IMR-90 (cell line): ENCODE results near the gene CEP85. TPM values are rescaled to one million over a fixed set of nuclear protein-coding genes. Genes with fewer than 3 reads are reported as not detected.

Experiments used
- ATAC-seq: fragments of 200-7000 bp; cut with Tn5 transposase; 2 replicates; pipeline ENCODE4 v1.9.1; 2020; ENCODE audit warnings: low read depth, mild to moderate bottlenecking, moderate library complexity
- BruUV-seq: library from RNA; stranded (reverse); fragments of 400-500 nt; replicated peaks from 2 replicates; lab custom pipeline; 2021; lab: Mats Ljungman, UMichigan
- CTCF ChIA-PET: fragments of 300-600 bp; formaldehyde crosslinking; extraction: SDS; loops from one replicate; lab custom pipeline; 2021; ENCODE audit warnings: antibody characterized with exemption; lab: Yijun Ruan, JAX
- POLR2A ChIA-PET: fragments of 300-600 bp; sonication (Branson Sonifier 250); formaldehyde crosslinking; loops from one replicate; lab custom pipeline; 2022; ENCODE audit warnings: antibody characterized with exemption; ENCODE audit not compliant: unreplicated experiment; lab: Charles Lee
- DNase-seq: peaks from one replicate; pipeline ENCODE4 v3.0.0; 2013
- H2AFZ ChIP-seq: replicated peaks from 2 replicates; pipeline ENCODE3; 2013; ENCODE audit warnings: low read length, mild to moderate bottlenecking; ENCODE audit not compliant: poor library complexity
- H2AK5ac ChIP-seq: 2 replicates; pipeline ENCODE4 v1.6.1; 2013; ENCODE audit warnings: low read depth, low read length, inconsistent platforms
- H2AK9ac ChIP-seq: replicated peaks from 2 replicates; pipeline ENCODE3; 2013; ENCODE audit warnings: mild to moderate bottlenecking, low read depth, low read length, moderate library complexity; ENCODE audit not compliant: poor library complexity
- H2BK120ac ChIP-seq: 2 replicates; pipeline ENCODE4 v1.6.1; 2013; ENCODE audit warnings: low read depth, low read length, inconsistent platforms
- H2BK15ac ChIP-seq: 3 replicates; pipeline ENCODE4 v1.6.1; 2013; ENCODE audit warnings: low read depth, low read length, inconsistent platforms
- H2BK20ac ChIP-seq: 2 replicates; pipeline ENCODE4 v1.6.1; 2013; ENCODE audit warnings: low read depth, mild to moderate bottlenecking, inconsistent platforms, low read length, moderate library complexity
- H2BK5ac ChIP-seq: 2 replicates; pipeline ENCODE4 v1.6.1; 2013; ENCODE audit warnings: mild to moderate bottlenecking, low read depth, low read length, inconsistent platforms; ENCODE audit not compliant: poor library complexity, severe bottlenecking
- H3K14ac ChIP-seq: replicated peaks from 2 replicates; pipeline ENCODE4 v1.6.1; 2013; ENCODE audit warnings: low read depth, low read length, inconsistent platforms
- H3K18ac ChIP-seq: 2 replicates; pipeline ENCODE4 v1.6.1; 2013; ENCODE audit warnings: low read depth, low read length, control low read depth
- H3K23ac ChIP-seq: 2 replicates; pipeline ENCODE4 v1.6.1; 2013; ENCODE audit warnings: low read depth, low read length, inconsistent platforms
- H3K27ac ChIP-seq: 2 replicates; pipeline ENCODE4 v1.5.1; 2013; ENCODE audit warnings: mild to moderate bottlenecking, control low read depth, low read length; ENCODE audit not compliant: insufficient read depth
- H3K27me3 ChIP-seq: 2 replicates; pipeline ENCODE4 v1.6.1; 2013; ENCODE audit warnings: low read length; ENCODE audit not compliant: control insufficient read depth, insufficient read depth
- H3K36me3 ChIP-seq: 2 replicates; pipeline ENCODE4 v1.6.1; 2013; ENCODE audit warnings: low read length, mixed read lengths; ENCODE audit not compliant: control insufficient read depth, insufficient read depth
- H3K4ac ChIP-seq: 2 replicates; pipeline ENCODE4 v1.6.1; 2013; ENCODE audit warnings: low read depth, low read length, inconsistent platforms
- H3K4me1 ChIP-seq: 2 replicates; pipeline ENCODE4 v1.6.1; 2013; ENCODE audit warnings: low read length, mixed read lengths; ENCODE audit not compliant: control insufficient read depth, insufficient read depth
- H3K4me2 ChIP-seq: 2 replicates; pipeline ENCODE4 v1.6.1; 2013; ENCODE audit warnings: low read depth, mild to moderate bottlenecking, control low read depth, low read length, moderate library complexity
- H3K4me3 ChIP-seq: 2 replicates; pipeline ENCODE4 v1.5.1; 2013; ENCODE audit warnings: low read depth, mild to moderate bottlenecking, control low read depth, low read length, moderate library complexity; ENCODE audit not compliant: insufficient read depth
- H3K56ac ChIP-seq: 2 replicates; pipeline ENCODE4 v1.6.1; 2013; ENCODE audit warnings: low read length, inconsistent platforms; ENCODE audit not compliant: insufficient read depth; ENCODE audit errors: extremely low read depth
- H3K79me1 ChIP-seq, 2 experiments: 2 replicates each; pipeline ENCODE4 v1.6.1; 2013; ENCODE audit warnings: low read length in 2 of 2, inconsistent platforms in 1 of 2, low read depth in 1 of 2
- H3K9ac ChIP-seq: 2 replicates; pipeline ENCODE4 v1.6.1; 2013; ENCODE audit warnings: low read depth, low read length, control low read depth
- H3K9me1 ChIP-seq: 2 replicates; pipeline ENCODE4 v1.6.1; 2013; ENCODE audit warnings: low read length, inconsistent platforms; ENCODE audit not compliant: insufficient read depth
- H3K9me3 ChIP-seq: 2 replicates; pipeline ENCODE4 v1.6.1; 2013; ENCODE audit warnings: low read length; ENCODE audit not compliant: control insufficient read depth, insufficient read depth
- H4K20me1 ChIP-seq: 2 replicates; pipeline ENCODE4 v1.6.1; 2013; ENCODE audit warnings: low read length, inconsistent platforms; ENCODE audit not compliant: insufficient read depth
- H4K5ac ChIP-seq: 2 replicates; pipeline ENCODE4 v1.6.1; 2013; ENCODE audit warnings: mild to moderate bottlenecking, low read depth, low read length, control low read depth
- H4K8ac ChIP-seq, 2 experiments: 2 replicates each; pipeline ENCODE4 v1.6.1; 2013; ENCODE audit warnings: low read depth in 2 of 2, low read length in 2 of 2, control low read depth in 1 of 2, inconsistent platforms in 1 of 2
- H4K91ac ChIP-seq: 2 replicates; pipeline ENCODE4 v1.6.1; 2013; ENCODE audit warnings: low read depth, low read length, inconsistent platforms; ENCODE audit not compliant: insufficient read depth
- POLR2A ChIP-seq: IDR thresholded peaks from 2 replicates; pipeline ENCODE4 v1.6.1; 2012; ENCODE audit warnings: mild to moderate bottlenecking, low read depth, low read length
- WGBS, 2 experiments: methylation state at CpG; one replicate each; pipeline versions ENCODE4 v1.1.5 to v1.1.7; 2013; ENCODE audit warnings: missing lambda C conversion rate in 2 of 2; ENCODE audit not compliant: insufficient read length in 1 of 2; ENCODE audit errors: extremely low coverage in 2 of 2; 5-methylcytosine and 5-hydroxymethylcytosine counted together
- dilution Hi-C: fragments of 300-500 bp; cut with HindIII; formaldehyde crosslinking; loops from one replicate; pipeline ENCODE4 v1.14.3; 2018; ENCODE audit warnings: low sequenced_read_pairs; ENCODE audit not compliant: unreplicated experiment
- in situ Hi-C: fragments of 300-500 bp; cut with MboI; formaldehyde crosslinking; loops from 3 replicates; pipeline ENCODE4 v1.14.3; 2019; ENCODE audit warnings: low sequenced_read_pairs, inconsistent platforms, mixed read lengths
- intact Hi-C: fragments of 100-400 bp; cut with micrococcal nuclease; formaldehyde crosslinking; loops from 2 replicates; pipeline ENCODE4 v1.10.0; 2022
- polyA plus RNA-seq, 3 experiments: library from polyadenylated mRNA; depleted of rRNA; stranded (reverse); fragments of >200 nt; gene quantifications; 2 replicates each; pipeline ENCODE4 v1.2.3, GENCODE V29; 2012; ENCODE audit warnings: low replicate concordance in 1 of 3
- total RNA-seq: library from RNA; depleted of rRNA; stranded (reverse); fragments of >200 nt; gene quantifications from 2 replicates; pipeline ENCODE4 v1.2.3, GENCODE V29; 2012
- TF ChIP-seq, protein P1 (sequence below): conservative IDR thresholded peaks from 2 replicates; pipeline ENCODE4 v1.5.1; 2012; ENCODE audit warnings: mild to moderate bottlenecking, low read depth, low read length, improper control_type of control experiment

The CEP85 gene
- total and polyA plus RNA-seq, 2 of the 4 experiments (the other 2 are of a cell fraction) = 11.5 to 11.8 TPM

GRCh38 chr1:26239936-26240335 lies 5.9 kb downstream of the CEP85 start:
- no peak overlapping the region for H2BK20ac ChIP-seq
- H2AK9ac ChIP-seq = no peak overlapping the region
- peaks cover 2% of the 10 kb centered on the region; the same call in 1 of the 2 replicates for H3K4me1 ChIP-seq
- H4K20me1 ChIP-seq = no peaks in the 10 kb centered on the region
- no peak overlapping the region for H2AFZ ChIP-seq
- BruUV-seq = no TSS peak
- H3K4me3 ChIP-seq = no peak overlapping the region
- H3K27me3 ChIP-seq = no peaks in the 10 kb centered on the region
- no peak overlapping the region for H2BK120ac ChIP-seq
- no peak overlapping the region for H3K4ac ChIP-seq
- no peak overlapping the region for H3K14ac ChIP-seq
- H3K27ac ChIP-seq = no peak overlapping the region
- peaks cover 3% of the 10 kb centered on the region; the same call in 1 of the 2 replicates for H3K9me1 ChIP-seq
- dilution Hi-C loops (no loop called here), intact Hi-C loops (loop anchor here (10.0 kb wide), 1 partner anchor 135 kb away; no protein-coding TSS in a partner anchor), in situ Hi-C loops (no loop called here)
- POLR2A ChIA-PET = no interaction called here
- no peaks in the 10 kb centered on the region for H3K9me3 ChIP-seq
- peaks cover 2% of the 10 kb centered on the region; the same call in 1 of the 2 replicates for H3K36me3 ChIP-seq
- H2BK5ac ChIP-seq = no peak overlapping the region
- no CpG with 5 or more reads among the region's 4 CpGs for WGBS, 2 experiments
- peak; percentile 32; the same call in 1 of the 2 replicates for ATAC-seq
- peaks cover 38 to 58% of the 10 kb centered on the region in 2 experiments for H3K79me1 ChIP-seq
- no peak overlapping the region; the same call in 1 of the 2 replicates for H3K4me2 ChIP-seq
- no peak overlapping the region for H3K56ac ChIP-seq
- TF ChIP-seq, protein P1, sequence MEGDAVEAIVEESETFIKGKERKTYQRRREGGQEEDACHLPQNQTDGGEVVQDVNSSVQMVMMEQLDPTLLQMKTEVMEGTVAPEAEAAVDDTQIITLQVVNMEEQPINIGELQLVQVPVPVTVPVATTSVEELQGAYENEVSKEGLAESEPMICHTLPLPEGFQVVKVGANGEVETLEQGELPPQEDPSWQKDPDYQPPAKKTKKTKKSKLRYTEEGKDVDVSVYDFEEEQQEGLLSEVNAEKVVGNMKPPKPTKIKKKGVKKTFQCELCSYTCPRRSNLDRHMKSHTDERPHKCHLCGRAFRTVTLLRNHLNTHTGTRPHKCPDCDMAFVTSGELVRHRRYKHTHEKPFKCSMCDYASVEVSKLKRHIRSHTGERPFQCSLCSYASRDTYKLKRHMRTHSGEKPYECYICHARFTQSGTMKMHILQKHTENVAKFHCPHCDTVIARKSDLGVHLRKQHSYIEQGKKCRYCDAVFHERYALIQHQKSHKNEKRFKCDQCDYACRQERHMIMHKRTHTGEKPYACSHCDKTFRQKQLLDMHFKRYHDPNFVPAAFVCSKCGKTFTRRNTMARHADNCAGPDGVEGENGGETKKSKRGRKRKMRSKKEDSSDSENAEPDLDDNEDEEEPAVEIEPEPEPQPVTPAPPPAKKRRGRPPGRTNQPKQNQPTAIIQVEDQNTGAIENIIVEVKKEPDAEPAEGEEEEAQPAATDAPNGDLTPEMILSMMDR = no peak
- no peak for TF ChIP-seq POLR2A
- peak; percentile 6 for DNase-seq
- no peak overlapping the region for H3K18ac ChIP-seq
- CTCF ChIA-PET = no interaction called here
- H4K8ac ChIP-seq = no peak overlapping the region; a peak in 1 of 4 replicates
- H3K9ac ChIP-seq = no peak overlapping the region
- H3K23ac ChIP-seq = no peak overlapping the region
- no peak overlapping the region for H2AK5ac ChIP-seq
- H4K5ac ChIP-seq = no peak overlapping the region
- no peak overlapping the region for H4K91ac ChIP-seq
- H2BK15ac ChIP-seq = no peak overlapping the region
